HG03469 (cell line): ENCODE measurements around the gene E2F4.

ENCODE experiments used
- ATAC-seq: cut with Tn5 transposase; IDR thresholded peaks from one replicate; pipeline ENCODE4 v1.9.1; 2021; ENCODE audit warnings: mild to moderate bottlenecking, moderate library complexity, moderate number of reproducible peaks; ENCODE audit not compliant: unreplicated experiment

Gene E2F4

DNA sequence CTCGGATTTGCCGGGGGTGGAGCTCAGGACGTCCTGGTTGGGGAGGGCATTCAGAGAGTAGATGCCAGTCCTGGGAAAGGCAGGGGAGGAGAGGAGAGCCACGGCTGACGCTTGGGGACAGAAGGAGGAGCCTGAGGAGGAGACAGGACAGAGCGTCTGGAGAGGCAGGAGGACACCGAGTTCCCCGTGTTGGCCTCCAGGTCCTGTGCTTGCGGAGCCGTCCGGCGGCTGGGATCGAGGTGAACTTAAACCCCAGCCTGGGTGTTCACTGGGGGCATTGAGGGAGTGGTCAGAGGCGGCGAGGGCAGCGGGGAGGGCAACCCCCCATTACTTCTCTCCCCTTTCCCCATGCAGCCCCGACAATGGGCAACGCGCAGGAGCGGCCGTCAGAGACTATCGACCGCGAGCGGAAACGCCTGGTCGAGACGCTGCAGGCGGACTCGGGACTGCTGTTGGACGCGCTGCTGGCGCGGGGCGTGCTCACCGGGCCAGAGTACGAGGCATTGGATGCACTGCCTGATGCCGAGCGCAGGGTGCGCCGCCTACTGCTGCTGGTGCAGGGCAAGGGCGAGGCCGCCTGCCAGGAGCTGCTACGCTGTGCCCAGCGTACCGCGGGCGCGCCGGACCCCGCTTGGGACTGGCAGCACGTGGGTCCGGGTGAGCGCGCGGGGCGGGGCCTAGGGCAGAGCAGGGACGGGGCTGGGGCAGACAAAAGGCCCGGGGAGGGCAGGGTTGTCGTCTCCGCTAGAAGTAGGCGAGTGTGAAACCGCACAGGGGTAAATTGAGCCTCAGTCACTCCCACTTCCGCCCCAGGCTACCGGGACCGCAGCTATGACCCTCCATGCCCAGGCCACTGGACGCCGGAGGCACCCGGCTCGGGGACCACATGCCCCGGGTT lies 17.9 kb upstream of the E2F4 start:
- ATAC-seq: no peak

DNA sequence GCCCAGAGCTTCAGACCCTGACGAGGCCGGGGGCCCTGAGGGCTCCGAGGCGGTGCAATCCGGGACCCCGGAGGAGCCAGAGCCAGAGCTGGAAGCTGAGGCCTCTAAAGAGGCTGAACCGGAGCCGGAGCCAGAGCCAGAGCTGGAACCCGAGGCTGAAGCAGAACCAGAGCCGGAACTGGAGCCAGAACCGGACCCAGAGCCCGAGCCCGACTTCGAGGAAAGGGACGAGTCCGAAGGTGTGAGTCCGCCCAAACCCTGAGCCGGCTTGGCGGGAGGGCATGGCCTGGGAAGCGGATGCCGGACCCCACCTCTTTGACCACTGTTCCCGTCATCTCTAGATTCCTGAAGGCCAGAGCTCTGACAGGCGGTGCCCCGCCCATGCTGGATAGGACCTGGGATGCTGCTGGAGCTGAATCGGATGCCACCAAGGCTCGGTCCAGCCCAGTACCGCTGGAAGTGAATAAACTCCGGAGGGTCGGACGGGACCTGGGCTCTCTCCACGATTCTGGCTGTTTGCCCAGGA lies 17.2 kb upstream of the E2F4 start:
- ATAC-seq: no peak

GRCh38 chr16:67176662-67177061 lies 15.3 kb upstream of the E2F4 start:
- no peak for ATAC-seq

- no peak for ATAC-seq
Observed at GRCh38 chr16:67177743-67178699, 13.9 kb upstream of the E2F4 start.

DNA sequence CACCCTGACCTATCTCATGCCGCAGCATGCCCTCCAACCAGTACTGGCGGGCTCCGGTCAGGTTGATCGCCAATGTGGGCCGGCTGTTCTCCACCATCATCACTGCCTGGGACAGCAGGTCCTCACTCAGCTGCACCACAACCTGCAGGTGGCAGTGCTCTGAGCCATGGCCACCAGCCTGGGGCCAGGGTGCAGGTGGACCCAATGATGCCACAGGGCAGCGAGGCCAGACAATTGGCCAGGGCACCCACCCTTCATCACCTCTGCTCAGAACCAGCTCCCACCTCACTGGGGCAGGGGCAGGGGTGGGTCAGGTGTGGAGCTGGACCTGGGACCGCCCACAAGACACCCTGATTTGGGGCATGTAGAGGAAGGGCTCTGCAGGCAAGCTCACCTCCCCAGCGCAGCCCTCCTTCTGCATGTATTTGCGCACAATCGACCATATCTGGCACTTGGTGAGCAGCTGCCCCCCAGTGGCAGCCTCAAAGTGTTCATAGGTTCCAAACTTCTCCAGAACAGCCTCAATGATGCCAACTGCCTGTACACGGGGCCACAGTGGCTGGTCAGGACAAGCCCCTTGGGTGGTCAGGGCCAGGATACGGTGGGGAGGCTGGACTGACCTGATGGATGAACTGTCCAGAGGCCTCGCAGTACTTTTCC lies 12.4 kb upstream of the E2F4 start:
- ATAC-seq: no peak

GRCh38 chr16:67180166-67180565 lies 11.8 kb upstream of the E2F4 start:
- no peak for ATAC-seq

DNA sequence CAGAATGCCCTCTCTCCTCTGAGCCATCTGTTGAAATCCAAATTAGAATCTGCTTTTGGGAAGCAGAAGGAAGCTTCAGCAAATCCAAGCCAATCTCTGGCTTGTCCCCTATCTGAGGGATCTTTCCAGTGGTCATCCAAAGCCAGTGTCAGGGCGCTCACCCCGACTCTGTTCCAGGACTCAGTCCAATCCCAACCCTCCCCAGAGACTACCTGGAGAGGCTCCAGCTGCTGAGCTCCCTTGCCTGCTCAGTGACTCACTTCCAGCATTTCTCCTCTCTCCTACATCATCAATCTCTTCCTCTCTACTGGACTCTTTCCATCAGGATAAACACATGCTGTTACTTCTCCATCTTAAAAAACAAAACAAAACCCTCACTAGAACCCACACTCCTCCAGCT lies 10.6 kb upstream of the E2F4 start:
- no peak for ATAC-seq

DNA sequence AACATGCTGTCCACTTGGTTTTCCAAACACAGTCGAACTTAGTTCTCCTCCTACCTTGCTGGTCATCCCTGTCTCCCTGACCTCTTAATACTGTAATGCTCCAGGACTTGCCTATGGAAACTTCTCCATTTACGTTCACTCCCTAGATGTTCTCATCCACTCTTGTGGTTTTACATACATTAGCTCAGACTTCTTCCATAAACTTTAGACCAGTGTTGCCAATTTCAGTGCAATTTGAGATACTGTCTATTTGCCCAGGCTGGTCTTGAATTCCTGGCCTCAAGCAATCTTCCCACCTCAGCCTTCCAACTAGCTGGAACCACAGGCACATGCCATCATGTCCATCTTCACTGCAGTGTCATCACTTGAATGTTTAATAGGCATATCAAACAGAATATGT lies 9.7 kb upstream of the E2F4 start:
- ATAC-seq: no peak

DNA sequence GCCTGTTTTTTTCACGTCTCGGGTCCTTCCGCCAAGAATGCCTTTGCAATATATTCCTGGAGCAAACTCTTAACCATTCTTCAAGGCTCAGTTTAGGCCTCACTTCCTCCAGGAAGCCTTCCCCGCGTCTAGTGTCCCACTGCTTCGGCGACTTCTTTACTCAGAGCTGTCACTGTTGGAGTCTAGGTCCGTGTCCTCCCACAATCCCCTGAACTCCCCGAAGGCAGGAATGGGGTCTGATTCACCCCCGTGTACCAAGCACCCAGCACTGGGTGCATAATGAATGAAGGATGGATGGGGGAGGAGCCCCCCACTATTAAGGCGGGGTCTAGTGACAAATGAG lies 8.7 kb upstream of the E2F4 start:
- no peak for ATAC-seq

GRCh38 chr16:67183627-67184452 lies 8.1 kb upstream of the E2F4 start, which contains the start of gene MATCAP1:
MATCAP1 (minus strand) TSS chr16:67183963; CDS start chr16:67180610, 3,353 bp downstream.
- ATAC-seq: peak; percentile 63

DNA sequence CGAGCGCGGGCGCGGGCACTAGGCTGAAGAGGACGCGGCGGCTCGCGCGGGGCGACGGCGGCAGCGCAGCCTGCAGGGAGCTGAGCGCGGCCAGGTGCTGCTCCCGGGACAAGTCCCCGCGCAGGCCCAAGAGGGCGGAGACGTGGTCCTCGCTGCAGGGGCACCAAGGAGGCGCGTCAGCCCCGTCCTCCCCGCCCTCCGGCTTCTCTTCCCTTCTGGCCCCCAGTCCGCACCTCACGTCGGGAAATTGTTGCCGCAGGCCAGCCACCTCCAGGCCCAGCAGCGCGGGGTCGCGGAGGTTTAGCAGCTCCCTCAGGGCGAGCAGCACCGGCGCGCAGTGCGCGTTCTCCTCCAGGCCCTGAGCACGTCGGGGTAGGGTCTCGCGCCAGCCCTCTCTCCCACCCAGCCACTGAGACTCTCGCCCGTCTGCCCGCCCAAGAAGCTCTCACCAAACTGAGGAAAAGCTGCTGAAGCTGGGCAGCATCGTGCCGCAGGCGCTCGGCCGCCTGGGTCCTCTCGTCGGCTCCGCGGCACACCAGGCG lies 7.4 kb upstream of the E2F4 start:
- no peak for ATAC-seq

DNA sequence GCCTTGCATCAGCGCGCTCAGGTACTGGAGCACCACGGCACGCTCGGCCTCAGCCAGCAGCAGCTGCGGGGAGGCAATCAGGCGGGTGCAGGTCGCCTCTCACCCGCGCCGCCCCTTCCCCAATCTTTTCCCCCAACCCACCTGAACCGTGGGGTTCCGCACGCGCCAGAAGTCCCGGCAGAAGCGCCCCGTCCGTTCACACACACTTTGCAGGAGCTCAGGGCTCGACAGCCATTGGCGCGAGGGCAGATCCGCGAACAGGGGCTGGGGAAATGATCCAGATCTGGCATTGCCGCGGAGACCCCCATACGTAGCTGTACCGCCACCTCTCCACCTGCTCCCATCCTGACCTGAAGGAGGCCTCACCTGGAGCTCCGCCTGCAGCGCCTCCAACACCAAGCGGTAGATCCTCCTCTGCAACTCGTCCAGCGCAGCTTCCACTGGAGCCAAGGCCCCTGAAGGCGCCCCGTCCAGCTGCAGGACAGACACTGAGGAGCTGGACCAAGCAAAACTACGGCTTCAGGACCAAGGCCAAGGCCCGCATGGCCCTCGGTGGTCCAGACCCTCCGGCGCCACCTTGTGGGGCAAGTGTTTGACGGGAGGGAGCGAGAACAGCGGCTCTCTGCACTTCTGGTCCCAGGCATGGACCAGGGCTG lies 6.8 kb upstream of the E2F4 start:
- no peak for ATAC-seq

GRCh38 chr16:67185651-67186134 lies 6.3 kb upstream of the E2F4 start:
- ATAC-seq: no peak

DNA sequence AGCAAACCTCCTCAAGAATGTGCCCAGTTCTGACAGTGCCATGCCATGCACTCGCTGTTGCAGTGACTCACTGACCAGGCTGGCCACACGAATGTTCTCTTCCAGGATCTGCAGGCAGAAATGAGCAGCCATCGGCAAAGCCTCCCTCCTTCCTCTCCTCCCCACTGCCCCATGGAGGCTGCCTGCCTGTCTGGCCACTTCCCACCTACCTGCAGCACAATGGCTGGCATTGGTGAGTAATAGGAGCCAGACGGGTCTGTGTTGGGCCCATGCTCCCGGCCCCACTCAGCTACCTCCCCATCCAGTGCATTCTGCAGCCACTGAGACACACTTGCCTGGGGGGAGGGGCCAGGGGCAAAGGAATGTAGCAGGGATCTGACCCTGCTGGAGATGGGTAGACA lies 5.4 kb upstream of the E2F4 start:
- ATAC-seq: no peak

DNA sequence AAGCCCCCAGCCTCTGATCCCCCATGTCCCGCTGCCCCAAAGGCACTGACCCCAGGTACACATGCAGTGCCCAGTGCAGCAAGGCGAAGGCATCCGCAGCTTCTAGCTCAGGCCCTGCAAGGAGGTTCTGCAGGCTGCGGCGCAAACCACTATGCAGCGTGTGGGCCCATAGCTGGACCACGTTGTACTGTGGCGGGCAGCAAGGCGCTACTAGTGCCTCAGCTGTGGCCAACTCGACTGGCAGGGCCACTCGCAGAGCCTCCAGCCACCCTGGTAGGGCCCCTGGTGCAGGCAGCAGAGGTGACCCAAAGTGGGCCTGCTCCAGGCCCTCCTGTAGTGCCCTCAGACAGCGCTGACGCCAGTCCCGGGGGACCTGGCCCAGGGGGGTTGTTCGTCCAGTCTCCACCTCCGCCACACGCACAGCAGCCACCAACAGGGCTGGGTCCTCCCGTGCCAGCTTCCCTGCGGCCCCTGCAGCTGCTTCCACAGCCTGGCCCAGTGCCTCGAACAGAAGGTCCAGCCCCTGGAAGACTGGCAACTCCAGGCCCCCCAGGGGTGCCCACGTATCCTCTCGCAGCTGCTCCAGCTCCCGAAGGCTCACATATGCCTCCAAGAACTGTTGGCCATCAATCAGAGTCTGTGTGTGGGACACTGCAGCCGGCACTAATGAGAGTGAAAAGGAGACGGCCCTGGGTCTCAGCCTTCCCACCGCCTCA lies 4.6 kb upstream of the E2F4 start:
- ATAC-seq: no peak

DNA sequence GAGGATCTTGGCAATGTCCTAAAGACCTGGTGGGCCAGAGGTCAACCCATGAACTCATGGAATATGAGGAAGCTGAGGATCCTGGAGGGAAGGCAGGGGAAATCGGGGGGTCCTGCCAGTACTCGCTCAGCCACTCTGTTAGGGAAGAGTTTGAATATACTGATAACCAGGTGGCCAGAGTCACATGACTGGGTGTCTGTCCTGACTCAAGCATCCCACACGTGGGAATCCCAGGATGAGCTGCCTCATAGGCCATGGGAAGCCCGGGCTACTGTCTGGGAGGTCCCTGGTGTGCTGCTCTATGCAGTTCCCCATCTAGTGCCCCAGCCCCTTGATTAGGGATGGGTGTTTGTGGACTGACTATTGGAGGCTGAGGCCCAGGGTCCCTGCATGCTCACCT lies 3.6 kb upstream of the E2F4 start:
- no peak for ATAC-seq

DNA sequence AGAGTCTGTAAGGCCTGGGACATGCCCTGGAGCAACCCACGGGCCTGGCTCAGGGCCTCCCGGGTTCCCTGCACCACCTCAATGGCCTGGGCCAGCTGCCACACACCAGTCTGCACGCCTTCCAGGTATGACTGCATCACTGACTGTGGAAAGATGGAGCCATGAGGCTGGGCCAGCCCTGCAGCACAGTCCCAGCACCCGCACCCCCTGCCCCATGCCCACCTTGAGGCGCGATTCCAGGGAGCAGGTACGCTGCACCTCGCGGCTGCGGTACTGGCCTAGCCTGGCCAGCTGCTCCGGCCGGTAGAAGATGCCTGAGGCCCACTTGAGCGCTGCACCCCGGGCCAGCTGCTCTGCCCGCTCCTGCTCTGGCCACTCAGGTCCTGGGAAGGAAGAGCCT lies 3.2 kb upstream of the E2F4 start:
- ATAC-seq: no peak

DNA sequence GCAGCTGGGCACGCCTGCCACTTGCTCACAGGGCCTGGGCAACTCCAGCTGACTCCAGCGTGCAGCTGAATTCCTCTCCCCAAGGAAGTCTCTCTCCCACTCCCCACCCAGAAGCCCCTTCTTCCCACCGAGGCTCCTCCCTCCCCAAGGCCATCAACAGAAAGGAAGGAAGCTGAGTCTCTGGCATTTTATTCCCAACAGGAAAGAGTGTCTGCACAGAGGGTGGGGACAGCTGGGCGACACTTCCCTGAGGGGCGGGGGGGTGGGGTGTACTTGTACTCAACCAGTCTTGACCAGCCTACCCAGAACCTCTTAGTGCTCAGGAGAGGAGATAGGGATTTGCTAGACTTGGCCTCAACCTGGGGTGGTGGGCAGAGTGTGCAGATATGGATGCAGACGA lies 1.9 kb upstream of the E2F4 start, which contains the start of gene EXOC3L1:
EXOC3L1 (minus strand) TSS at position 96 of the 400 bp plus-strand sequence. CDS start 460 bp downstream, outside the sequence.
- ATAC-seq: no peak
